K562 (cell line): ENCODE data around the gene PRXL2A. TPM values are rescaled to one million over a fixed set of nuclear protein-coding genes. Genes with fewer than 3 reads are reported as not detected.
"Not testable (repeated sequence)": the region's sequence is repeated elsewhere in the genome, so short reads cannot be mapped to it uniquely, and the experiment has no call there.

Experiments used
- ATAC-seq: fragments of 200-7000 bp; cut with Tn5 transposase; 3 replicates; pipeline ENCODE4 v1.9.1; 2020; ENCODE audit warnings: moderate library complexity
- BruUV-seq: library from RNA; stranded (reverse); fragments of 400-500 nt; replicated peaks from 2 replicates; lab custom pipeline; 2021; lab: Mats Ljungman, UMichigan
- CTCF ChIA-PET: fragments of 300-600 bp; formaldehyde crosslinking; extraction: SDS; loops from one replicate; lab custom pipeline; 2021; ENCODE audit warnings: low intra/inter-chr PET ratio; lab: Yijun Ruan, JAX
- POLR2A ChIA-PET: fragments of 300-600, 350-650 bp; sonication (Branson Sonifier 250); formaldehyde crosslinking; extraction: SDS; loops from one replicate; lab custom pipeline; 2021; ENCODE audit warnings: antibody characterized with exemption, inconsistent platforms; lab: Yijun Ruan, JAX
- DNase-seq, 4 experiments: peaks; one replicate each; pipeline versions ENCODE4 v3.0.0 to v3.0.0-alpha.2; 2011 to 2018; ENCODE audit warnings: low spot score in 3 of 4, mixed read lengths in 3 of 4; ENCODE audit errors: extremely low read depth in 1 of 4
- FAIRE-seq: peaks from 2 replicates; lab custom pipeline; 2011; peaks lifted over from hg19 to GRCh38; lab: Jason Lieb, UNC
- H2AFZ ChIP-seq: 2 replicates; pipeline ENCODE4 v1.6.0; 2011; ENCODE audit warnings: low read depth, low read length, control low read depth, inconsistent platforms
- H3K27ac ChIP-seq: fragments of 200-600 bp; 3 replicates; pipeline ENCODE4 v1.8.0; 2011; ENCODE audit warnings: low read depth, mild to moderate bottlenecking, control low read depth, inconsistent platforms, low read length, moderate library complexity, mixed read lengths; ENCODE audit errors: extremely low read depth
- H3K27me3 ChIP-seq, 2 experiments: fragments of 300-600 bp in 1 of 2; 2 replicates in 1 of 2; 3 replicates in 1 of 2; pipeline versions ENCODE4 v1.6.0 to v1.8.0; 2011; ENCODE audit warnings: inconsistent platforms in 2 of 2, low read length in 2 of 2, mild to moderate bottlenecking in 1 of 2, mixed read lengths in 1 of 2, moderate library complexity in 1 of 2; ENCODE audit not compliant: control insufficient read depth in 2 of 2, insufficient read depth in 2 of 2
- H3K36me3 ChIP-seq: fragments of 300-600 bp; 3 replicates; pipeline ENCODE4 v1.8.0; 2011; ENCODE audit warnings: mild to moderate bottlenecking, low read length, inconsistent platforms; ENCODE audit not compliant: control insufficient read depth, insufficient read depth
- H3K4me1 ChIP-seq, 2 experiments: fragments of 200-600 bp in 1 of 2; replicated peaks in 1 of 2; 2 replicates in 1 of 2; 3 replicates in 1 of 2; pipeline versions ENCODE4 v1.5.1 to v1.8.0; 2011; ENCODE audit warnings: inconsistent platforms in 2 of 2, low read length in 2 of 2, mild to moderate bottlenecking in 1 of 2, mixed read lengths in 1 of 2, moderate library complexity in 1 of 2; ENCODE audit not compliant: control insufficient read depth in 2 of 2, insufficient read depth in 2 of 2
- H3K4me2 ChIP-seq: 2 replicates; pipeline ENCODE4 v1.6.1; 2011; ENCODE audit warnings: low read length, control low read depth, inconsistent platforms, mixed read lengths; ENCODE audit not compliant: insufficient read depth
- H3K4me3 ChIP-seq: fragments of 200-600 bp; sonication (generic), shearing (Covaris generic); 2 replicates; pipeline ENCODE4 v1.5.1; 2016; ENCODE audit warnings: control low read depth, inconsistent platforms
- H3K79me2 ChIP-seq: fragments of 200-600 bp; 3 replicates; pipeline ENCODE4 v1.8.0; 2011; ENCODE audit warnings: low read length, inconsistent platforms; ENCODE audit not compliant: control insufficient read depth, insufficient read depth
- H3K9ac ChIP-seq, 2 experiments: 2 replicates each; pipeline versions ENCODE4 v1.6.0 to v1.6.1; 2011; ENCODE audit warnings: low read depth in 2 of 2, low read length in 2 of 2, control low read depth in 1 of 2, inconsistent platforms in 1 of 2, mild to moderate bottlenecking in 1 of 2, mixed read lengths in 1 of 2; ENCODE audit not compliant: insufficient read depth in 1 of 2
- H3K9me1 ChIP-seq: one replicate; pipeline ENCODE4 v1.6.0; 2011; ENCODE audit warnings: inconsistent platforms, mild to moderate bottlenecking, low read length, moderate library complexity; ENCODE audit not compliant: control insufficient read depth, insufficient read depth
- H3K9me3 ChIP-seq: replicated peaks from 2 replicates; pipeline ENCODE4 v1.5.1; 2011; ENCODE audit warnings: low read depth, low read length, inconsistent platforms; ENCODE audit not compliant: control insufficient read depth, insufficient read depth
- H4K20me1 ChIP-seq: replicated peaks from 2 replicates; pipeline ENCODE4 v1.6.1; 2011; ENCODE audit warnings: low read length, inconsistent platforms, mixed read lengths; ENCODE audit not compliant: control insufficient read depth, insufficient read depth
- BCOR ChIP-seq: fragments of 450-650 bp; IDR thresholded peaks from 2 replicates; pipeline ENCODE4 v1.6.1; 2016
- CBX1 ChIP-seq: sonication (generic); IDR thresholded peaks from 2 replicates; pipeline ENCODE4 v1.6.1; 2016; ENCODE audit warnings: antibody characterized with exemption, low read depth, mild to moderate bottlenecking
- EP400 ChIP-seq: fragments of 450-650 bp; IDR thresholded peaks from 2 replicates; pipeline ENCODE4 v1.6.1; 2017; ENCODE audit warnings: antibody characterized with exemption, mild to moderate bottlenecking, moderate library complexity
- GATAD2B ChIP-seq: fragments of 450-650 bp; IDR thresholded peaks from 2 replicates; pipeline ENCODE4 v1.6.1; 2017; ENCODE audit warnings: mild to moderate bottlenecking, borderline replicate concordance
- JUN ChIP-seq, 2 experiments: sonication (generic) in 1 of 2; formaldehyde crosslinking in 1 of 2; IDR thresholded peaks; 2 replicates each; pipeline versions ENCODE4 v1.6.1 to v1.8.0; 2012 to 2022; ENCODE audit warnings: borderline replicate concordance in 2 of 2, mild to moderate bottlenecking in 2 of 2, improper control_type of control experiment in 1 of 2, low read depth in 1 of 2, low read length in 1 of 2, missing genetic modification reagents in 1 of 2
- KDM1A ChIP-seq, 2 experiments: fragments of 450-650 bp; IDR thresholded peaks; 2 replicates each; pipeline ENCODE4 v1.6.1; 2016; ENCODE audit warnings: mild to moderate bottlenecking in 2 of 2
- KLF10 ChIP-seq: fragments of 250-450 bp; sonication (Bioruptor Pico); IDR thresholded peaks from 2 replicates; pipeline ENCODE4 v1.6.1; 2021; ENCODE audit warnings: matching md5 sums
- NCOA1 ChIP-seq: fragments of 450-650 bp; IDR thresholded peaks from 2 replicates; pipeline ENCODE4 v1.6.1; 2016; ENCODE audit warnings: low read depth
- SIN3A ChIP-seq, 2 experiments: fragments of 150-350 bp in 1 of 2; IDR thresholded peaks; 2 replicates each; pipeline ENCODE4 v1.6.1; 2011 to 2016; ENCODE audit warnings: borderline replicate concordance in 2 of 2, low read depth in 2 of 2, low read length in 2 of 2, mild to moderate bottlenecking in 2 of 2, moderate library complexity in 2 of 2; ENCODE audit not compliant: control insufficient read depth in 1 of 2
- SMARCA5 ChIP-seq: fragments of 450-650 bp; IDR thresholded peaks from 2 replicates; pipeline ENCODE4 v1.6.1; 2016
- ZNF121 ChIP-seq: sonication (generic); formaldehyde crosslinking; conservative IDR thresholded peaks from 2 replicates; pipeline ENCODE4 v1.8.0; 2022; ENCODE audit warnings: missing genetic modification reagents
- ZNF146 ChIP-seq: IDR thresholded peaks from one replicate; pipeline ENCODE4 v1.6.1; 2018; ENCODE audit warnings: missing compliant biosample characterization; ENCODE audit not compliant: unreplicated experiment
- ZNF717 ChIP-seq: fragments of 250-450 bp; sonication (Bioruptor Pico); IDR thresholded peaks from 2 replicates; pipeline ENCODE4 v1.5.0; 2021
- WGBS: fragments of 100-300 bp; shearing (Covaris generic); methylation state at CpG from one replicate; pipeline ENCODE4 v1.1.6; 2016; ENCODE audit warnings: low coverage, mixed read lengths; ENCODE audit not compliant: insufficient coverage; ENCODE audit errors: missing lambda C conversion rate; 5-methylcytosine and 5-hydroxymethylcytosine counted together
- in situ Hi-C: fragments of 300-500 bp; cut with MboI; formaldehyde crosslinking; loops from 4 replicates; pipeline ENCODE4 v1.15.0; 2018; ENCODE audit warnings: inconsistent platforms, mixed read lengths
- intact Hi-C: fragments of 100-400 bp; cut with micrococcal nuclease; formaldehyde crosslinking; loops from 2 replicates; pipeline ENCODE4 v1.14.2; 2022
- polyA plus RNA-seq, 8 experiments: library from polyadenylated mRNA; depleted of rRNA in 4 of 8; stranded (reverse) in 5 of 8; unstranded in 3 of 8; fragments of >200 nt; fragmentation: Nextera tagmentation in 2 of 8; fragmentation: Illumina TruSeq in 1 of 8; extraction: Ambion mirVana in 2 of 8; extraction: Trizol in 1 of 8; gene quantifications; 2 replicates each; pipeline versions ENCODE4 v1.2.1 to v1.2.3, GENCODE V29; 2011 to 2014; ENCODE audit warnings: inconsistent platforms in 1 of 8, missing spikeins in 1 of 8
- total RNA-seq, 7 experiments: library from RNA; depleted of rRNA in 6 of 7; stranded (reverse); fragments of >200 nt in 6 of 7; fragmentation: Illumina TruSeq in 2 of 7; extraction: Trizol in 2 of 7; gene quantifications; 2 replicates each; pipeline versions ENCODE4 v1.2.1 to v1.2.3, GENCODE V29; 2011 to 2021; ENCODE audit warnings: low replicate concordance in 1 of 7
- TF ChIP-seq, protein P1 (sequence below): fragments of 150-350 bp; IDR thresholded peaks from 2 replicates; pipeline ENCODE4 v1.6.1; 2014; ENCODE audit warnings: low read depth, mild to moderate bottlenecking, low read length, borderline replicate concordance

Gene PRXL2A
- total and polyA plus RNA-seq, 9 of the 15 experiments (the other 6 are each of a cell fraction or from before 2014, with no cell fraction given), result 0.14 to 1.2 (median 0.75) TPM

DNA sequence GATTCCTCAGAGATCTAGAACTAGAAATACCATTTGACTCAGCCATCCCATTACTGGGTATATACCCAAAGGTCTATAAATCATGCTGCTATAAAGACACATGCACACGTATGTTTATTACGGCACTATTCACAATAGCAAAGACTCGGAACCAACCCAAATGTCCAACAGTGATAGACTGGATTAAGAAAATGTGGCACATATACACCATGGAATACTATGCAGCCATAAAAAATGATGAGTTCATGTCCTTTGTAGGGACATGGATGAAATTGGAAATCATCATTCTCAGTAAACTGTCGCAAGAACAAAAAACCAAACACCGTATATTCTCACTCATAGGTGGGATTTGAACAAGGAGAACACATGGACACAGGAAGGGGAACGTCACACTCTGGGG is 72.0 kb downstream of the PRXL2A start:
- H4K20me1 ChIP-seq, CTCF ChIA-PET, POLR2A ChIA-PET, H3K27me3 ChIP-seq, H2AFZ ChIP-seq, H3K9me1 ChIP-seq, in situ Hi-C loops, ATAC-seq, H3K9ac ChIP-seq, H3K9me3 ChIP-seq, FAIRE-seq, H3K4me2 ChIP-seq, intact Hi-C loops, H3K4me3 ChIP-seq, DNase-seq, H3K27ac ChIP-seq: not testable (repeated sequence)
- peaks cover 71% of the 10 kb centered on the region for H3K79me2 ChIP-seq
- TSS peak; percentile 8 for BruUV-seq
- 71% methylated on average over 6 of the region's 6 CpGs for WGBS
- peaks cover 27% of the 10 kb centered on the region for H3K36me3 ChIP-seq
- TF ChIP-seq ZNF146, result peak; percentile 68
- peak; percentile 43; the same call in 1 of the 2 replicates for TF ChIP-seq SMARCA5
- peak; percentile 33; the same call in 1 of the 2 replicates for TF ChIP-seq BCOR
- TF ChIP-seq KDM1A (IDR thresholded peaks at IDR 0.05), result peak; percentile 19 to 37; a peak in 1 of 4 replicates
- peaks cover 18 to 22% of the 10 kb centered on the region in 2 experiments; a peak in 3 of 5 replicates for H3K4me1 ChIP-seq

DNA sequence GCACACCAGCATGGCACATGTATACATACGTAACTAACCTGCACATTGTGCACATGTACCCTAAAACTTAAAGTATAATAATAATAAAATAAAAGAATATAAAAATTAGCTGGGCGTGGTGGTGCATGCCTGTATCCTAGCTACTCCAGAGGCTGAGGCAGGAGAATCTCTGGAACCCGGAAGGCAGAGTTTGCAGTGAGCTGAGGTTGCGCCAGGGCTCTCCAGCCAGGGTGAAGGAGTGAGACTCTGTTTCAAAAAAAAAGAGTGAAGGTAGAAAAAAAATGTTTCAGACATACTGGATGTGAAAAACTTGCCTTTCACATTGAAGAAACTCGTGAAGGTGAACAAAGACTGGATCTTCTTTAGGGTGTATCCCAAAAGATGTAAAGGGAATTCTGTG is 72.5 kb downstream of the PRXL2A start:
- DNase-seq (no peak), FAIRE-seq (no peak), ATAC-seq (no peak)
- Histone ChIP-seq H3K9me1 (peaks cover 1% of the 10 kb centered on the region), H3K9ac (no peak overlapping the region), H3K79me2 (peaks cover 72% of the 10 kb centered on the region), H3K4me3 (no peak overlapping the region), H3K4me2 (no peak overlapping the region), H4K20me1 (no peaks in the 10 kb centered on the region), H3K4me1 (peaks cover 22 to 27% of the 10 kb centered on the region in 2 experiments; a peak in 3 of 5 replicates), H3K9me3 (no peaks in the 10 kb centered on the region), H3K27ac (no peak overlapping the region), H2AFZ (no peak overlapping the region), H3K27me3 (no peaks in the 10 kb centered on the region), H3K36me3 (peaks cover 28% of the 10 kb centered on the region)
- POLR2A ChIA-PET, result no interaction called here
- intact Hi-C loops (no loop called here), in situ Hi-C loops (no loop called here)
- BruUV-seq, result no TSS peak
- 83% methylated on average over 4 of the region's 5 CpGs for WGBS
- CTCF ChIA-PET, result no interaction called here
- TF ChIP-seq, protein P1, sequence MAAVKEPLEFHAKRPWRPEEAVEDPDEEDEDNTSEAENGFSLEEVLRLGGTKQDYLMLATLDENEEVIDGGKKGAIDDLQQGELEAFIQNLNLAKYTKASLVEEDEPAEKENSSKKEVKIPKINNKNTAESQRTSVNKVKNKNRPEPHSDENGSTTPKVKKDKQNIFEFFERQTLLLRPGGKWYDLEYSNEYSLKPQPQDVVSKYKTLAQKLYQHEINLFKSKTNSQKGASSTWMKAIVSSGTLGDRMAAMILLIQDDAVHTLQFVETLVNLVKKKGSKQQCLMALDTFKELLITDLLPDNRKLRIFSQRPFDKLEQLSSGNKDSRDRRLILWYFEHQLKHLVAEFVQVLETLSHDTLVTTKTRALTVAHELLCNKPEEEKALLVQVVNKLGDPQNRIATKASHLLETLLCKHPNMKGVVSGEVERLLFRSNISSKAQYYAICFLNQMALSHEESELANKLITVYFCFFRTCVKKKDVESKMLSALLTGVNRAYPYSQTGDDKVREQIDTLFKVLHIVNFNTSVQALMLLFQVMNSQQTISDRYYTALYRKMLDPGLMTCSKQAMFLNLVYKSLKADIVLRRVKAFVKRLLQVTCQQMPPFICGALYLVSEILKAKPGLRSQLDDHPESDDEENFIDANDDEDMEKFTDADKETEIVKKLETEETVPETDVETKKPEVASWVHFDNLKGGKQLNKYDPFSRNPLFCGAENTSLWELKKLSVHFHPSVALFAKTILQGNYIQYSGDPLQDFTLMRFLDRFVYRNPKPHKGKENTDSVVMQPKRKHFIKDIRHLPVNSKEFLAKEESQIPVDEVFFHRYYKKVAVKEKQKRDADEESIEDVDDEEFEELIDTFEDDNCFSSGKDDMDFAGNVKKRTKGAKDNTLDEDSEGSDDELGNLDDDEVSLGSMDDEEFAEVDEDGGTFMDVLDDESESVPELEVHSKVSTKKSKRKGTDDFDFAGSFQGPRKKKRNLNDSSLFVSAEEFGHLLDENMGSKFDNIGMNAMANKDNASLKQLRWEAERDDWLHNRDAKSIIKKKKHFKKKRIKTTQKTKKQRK, result no peak
- TF ChIP-seq ZNF717 (no peak), JUN (IDR thresholded peaks at IDR 0.05; ENCODE audit: borderline replicate concordance, low read depth, low read length) (no peak), JUN (CRISPR knock-in tag; IDR thresholded peaks at IDR 0.05; ENCODE audit: borderline replicate concordance) (no peak), CBX1 (no peak), ZNF121 (no peak), NCOA1 (no peak), GATAD2B (no peak), BCOR (no peak), SIN3A (IDR thresholded peaks at IDR 0.05; ENCODE audit: borderline replicate concordance in 2 of 2, control insufficient read depth in 1 of 2, low read depth in 2 of 2, low read length in 2 of 2) (no peak), KLF10 (no peak), EP400 (no peak)
